ENCODE data around the gene C12orf42. TPM values are rescaled to one million over a fixed set of nuclear protein-coding genes. Genes with fewer than 3 reads are reported as not detected.

The C12orf42 gene
- total RNA-seq, 1 experiment from 2014 or later, result not detected

- H3K27ac ChIP-seq, result no peak overlapping the region
- H3K79me2 ChIP-seq (ENCODE audit: low read depth), result no peaks in the 10 kb centered on the region
- 0 out of 2 replicates have a peak, but pooled peaks cover 4% of the 10 kb centered on the region for H3K27me3 ChIP-seq (ENCODE audit: insufficient read depth, low read depth)
- H3K9me3 ChIP-seq (ENCODE audit: insufficient read depth, low read depth), result no peaks in the 10 kb centered on the region
- no peaks in the 10 kb centered on the region for H3K36me3 ChIP-seq (ENCODE audit: low read depth)
- H3K4me1 ChIP-seq (replicated peaks; ENCODE audit: insufficient read depth), result no peaks in the 10 kb centered on the region
- DNase-seq, result no peak
- H3K4me3 ChIP-seq, result no peak overlapping the region
- intact Hi-C loops (cut with micrococcal nuclease; ENCODE audit: unreplicated experiment), result no loop called here
- TF ChIP-seq EZH2 (IDR thresholded peaks at IDR 0.05; ENCODE audit: low read depth) (no peak), CTCF (conservative IDR thresholded peaks at IDR 0.05) (no peak)
- POLR2A ChIA-PET (ENCODE audit: unreplicated experiment), result no interaction called here
- H2AFZ ChIP-seq, result no peak overlapping the region
- BruUV-seq (replicated peaks), result no TSS peak
- H3K4me2 ChIP-seq, result no peak overlapping the region
- no peaks in the 10 kb centered on the region for H3F3A ChIP-seq (ENCODE audit: insufficient read depth, low read depth)
- CTCF ChIA-PET, result no interaction called here
- no peaks in the 10 kb centered on the region for H3K9me2 ChIP-seq (ENCODE audit: insufficient read depth)
- no peaks in the 10 kb centered on the region for H4K20me1 ChIP-seq (ENCODE audit: insufficient read depth)
These were observed 182.9 kb downstream of the C12orf42 start for GRCh38 chr12:103312742-103313354.

GRCh38 chr12:103310546-103311270 is 185.1 kb downstream of the C12orf42 start:
- H3K9me3 ChIP-seq (ENCODE audit: insufficient read depth, low read depth), result no peaks in the 10 kb centered on the region
- POLR2A ChIA-PET (ENCODE audit: unreplicated experiment), result no interaction called here

GRCh38 chr12:103308396-103308795 is 187.4 kb downstream of the C12orf42 start:
- no peak for DNase-seq
- Histone ChIP-seq H3K27me3 (ENCODE audit: insufficient read depth, low read depth) (peaks cover 4% of the 10 kb centered on the region; the same call in 1 of the 2 replicates), H3F3A (ENCODE audit: insufficient read depth, low read depth) (no peaks in the 10 kb centered on the region), H2AFZ (no peak overlapping the region), H3K36me3 (ENCODE audit: low read depth) (no peaks in the 10 kb centered on the region), H3K27ac (no peak overlapping the region), H4K20me1 (ENCODE audit: insufficient read depth) (no peaks in the 10 kb centered on the region), H3K4me3 (no peak overlapping the region), H3K9me3 (ENCODE audit: insufficient read depth, low read depth) (no peaks in the 10 kb centered on the region), H3K79me2 (ENCODE audit: low read depth) (no peaks in the 10 kb centered on the region), H3K9me2 (ENCODE audit: insufficient read depth) (no peaks in the 10 kb centered on the region), H3K4me2 (no peak overlapping the region), H3K4me1 (replicated peaks; ENCODE audit: insufficient read depth) (no peaks in the 10 kb centered on the region)
- intact Hi-C loops (cut with micrococcal nuclease; ENCODE audit: unreplicated experiment), result no loop called here
- ChIA-PET POLR2A (ENCODE audit: unreplicated experiment) (no interaction called here), CTCF (no interaction called here)
- no TSS peak for BruUV-seq (replicated peaks)
- TF ChIP-seq EZH2 (IDR thresholded peaks at IDR 0.05; ENCODE audit: low read depth), result no peak
- TF ChIP-seq CTCF (conservative IDR thresholded peaks at IDR 0.05), result no peak

More at GRCh38 chr12:103310546-103311270, 185.1 kb downstream of the C12orf42 start:
- Histone ChIP-seq H2AFZ (no peak overlapping the region), H3K4me2 (no peak overlapping the region), H3K79me2 (ENCODE audit: low read depth) (no peaks in the 10 kb centered on the region), H4K20me1 (ENCODE audit: insufficient read depth) (no peaks in the 10 kb centered on the region), H3K27me3 (ENCODE audit: insufficient read depth, low read depth) (0 out of 2 replicates have a peak, but pooled peaks cover 4% of the 10 kb centered on the region), H3K4me1 (replicated peaks; ENCODE audit: insufficient read depth) (no peaks in the 10 kb centered on the region), H3K4me3 (no peak overlapping the region), H3K27ac (no peak overlapping the region), H3K9me2 (ENCODE audit: insufficient read depth) (no peaks in the 10 kb centered on the region), H3K36me3 (ENCODE audit: low read depth) (no peaks in the 10 kb centered on the region), H3F3A (ENCODE audit: insufficient read depth, low read depth) (no peaks in the 10 kb centered on the region)
- DNase-seq, result no peak
- CTCF ChIA-PET, result no interaction called here
- intact Hi-C loops (cut with micrococcal nuclease; ENCODE audit: unreplicated experiment), result no loop called here
- BruUV-seq (replicated peaks), result no TSS peak
- TF ChIP-seq CTCF (conservative IDR thresholded peaks at IDR 0.05), result no peak
- no peak for TF ChIP-seq EZH2 (IDR thresholded peaks at IDR 0.05; ENCODE audit: low read depth)
